ENCODE measurements around the gene TFAP2A.

Gene TFAP2A

DNA sequence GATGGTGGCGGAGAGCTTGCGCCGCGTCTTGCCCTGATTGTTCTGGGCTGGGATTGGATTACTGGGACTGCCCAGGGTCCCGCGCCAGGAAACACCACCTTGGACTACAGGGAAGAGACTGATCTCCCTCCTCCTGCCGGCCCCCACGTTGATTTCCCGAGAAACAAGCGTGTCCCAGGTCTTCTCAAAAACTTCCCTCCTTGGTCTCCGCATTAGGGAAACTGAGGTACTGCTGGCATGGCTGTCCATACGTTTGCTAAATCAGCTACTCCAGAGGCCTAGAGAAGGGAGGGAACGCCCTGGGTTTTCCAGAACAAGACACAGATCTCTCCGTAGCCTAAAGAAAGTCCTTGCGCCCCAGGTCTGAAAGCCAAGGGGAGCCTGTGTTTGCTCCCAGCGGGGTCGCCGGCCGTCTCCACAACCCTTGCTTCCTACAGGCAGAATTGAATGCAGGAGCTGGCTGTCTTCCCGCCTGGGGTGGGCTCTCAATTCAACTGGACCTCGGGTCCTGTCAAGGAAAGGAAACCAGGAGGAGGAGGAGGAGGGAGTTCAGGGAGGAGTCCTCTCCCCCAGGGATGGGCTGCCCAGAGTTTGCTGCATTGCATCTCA lies 29.2 kb downstream of the TFAP2A start:
- TF ChIP-seq, protein P1, sequence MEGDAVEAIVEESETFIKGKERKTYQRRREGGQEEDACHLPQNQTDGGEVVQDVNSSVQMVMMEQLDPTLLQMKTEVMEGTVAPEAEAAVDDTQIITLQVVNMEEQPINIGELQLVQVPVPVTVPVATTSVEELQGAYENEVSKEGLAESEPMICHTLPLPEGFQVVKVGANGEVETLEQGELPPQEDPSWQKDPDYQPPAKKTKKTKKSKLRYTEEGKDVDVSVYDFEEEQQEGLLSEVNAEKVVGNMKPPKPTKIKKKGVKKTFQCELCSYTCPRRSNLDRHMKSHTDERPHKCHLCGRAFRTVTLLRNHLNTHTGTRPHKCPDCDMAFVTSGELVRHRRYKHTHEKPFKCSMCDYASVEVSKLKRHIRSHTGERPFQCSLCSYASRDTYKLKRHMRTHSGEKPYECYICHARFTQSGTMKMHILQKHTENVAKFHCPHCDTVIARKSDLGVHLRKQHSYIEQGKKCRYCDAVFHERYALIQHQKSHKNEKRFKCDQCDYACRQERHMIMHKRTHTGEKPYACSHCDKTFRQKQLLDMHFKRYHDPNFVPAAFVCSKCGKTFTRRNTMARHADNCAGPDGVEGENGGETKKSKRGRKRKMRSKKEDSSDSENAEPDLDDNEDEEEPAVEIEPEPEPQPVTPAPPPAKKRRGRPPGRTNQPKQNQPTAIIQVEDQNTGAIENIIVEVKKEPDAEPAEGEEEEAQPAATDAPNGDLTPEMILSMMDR (IDR thresholded peaks at IDR 0.05; ENCODE audit: low read depth, low read length): no peak
- DNase-seq (ENCODE audit: extremely low read depth, low read depth): no peak

DNA sequence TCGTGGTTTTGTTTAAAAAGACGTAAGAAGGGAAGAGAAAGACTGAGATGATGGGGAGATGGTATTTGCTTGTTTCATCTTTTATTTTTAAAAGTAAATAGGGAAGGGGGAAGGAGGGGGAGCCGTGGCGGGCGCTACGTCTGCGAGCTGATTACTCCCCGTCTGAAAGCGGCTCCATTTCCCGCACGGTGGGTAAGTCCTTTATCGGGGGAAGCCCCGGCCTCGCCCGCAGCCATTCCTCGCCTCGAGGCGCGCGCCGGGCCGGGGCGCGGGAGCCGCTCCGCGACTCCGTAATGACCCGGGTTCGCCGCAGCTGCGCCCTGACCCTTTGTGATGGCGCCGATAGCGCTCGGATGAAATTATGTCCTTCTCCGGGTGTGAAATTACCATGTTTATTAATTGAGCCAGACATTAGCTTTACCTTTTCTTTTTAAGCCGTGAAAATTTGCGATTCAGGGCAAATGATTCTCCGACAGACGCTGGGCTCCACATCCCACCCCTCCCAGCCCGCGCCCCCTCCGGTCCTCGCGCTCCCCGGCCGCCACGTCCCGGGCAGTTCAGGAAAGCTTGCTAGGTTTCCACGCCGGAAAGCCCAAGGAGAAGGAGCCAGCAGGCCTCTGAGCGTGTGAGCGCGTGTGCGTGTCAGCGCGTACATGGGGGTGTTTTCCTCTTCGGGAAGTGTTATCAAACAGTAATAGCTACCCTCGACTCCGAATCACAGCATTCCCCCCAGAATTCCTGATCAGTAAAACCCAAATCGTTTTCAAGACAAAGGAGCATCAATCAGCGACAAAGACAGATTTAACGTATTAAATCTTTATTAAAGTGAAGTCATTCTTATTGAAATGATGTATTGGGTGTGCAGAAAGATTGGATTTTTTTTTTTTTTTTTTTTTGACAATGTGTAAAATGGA lies 30.0 kb downstream of the TFAP2A start:
- no peak for DNase-seq (ENCODE audit: extremely low read depth, low read depth)
- TF ChIP-seq, protein P1 (IDR thresholded peaks at IDR 0.05; ENCODE audit: low read depth, low read length): no peak

DNA sequence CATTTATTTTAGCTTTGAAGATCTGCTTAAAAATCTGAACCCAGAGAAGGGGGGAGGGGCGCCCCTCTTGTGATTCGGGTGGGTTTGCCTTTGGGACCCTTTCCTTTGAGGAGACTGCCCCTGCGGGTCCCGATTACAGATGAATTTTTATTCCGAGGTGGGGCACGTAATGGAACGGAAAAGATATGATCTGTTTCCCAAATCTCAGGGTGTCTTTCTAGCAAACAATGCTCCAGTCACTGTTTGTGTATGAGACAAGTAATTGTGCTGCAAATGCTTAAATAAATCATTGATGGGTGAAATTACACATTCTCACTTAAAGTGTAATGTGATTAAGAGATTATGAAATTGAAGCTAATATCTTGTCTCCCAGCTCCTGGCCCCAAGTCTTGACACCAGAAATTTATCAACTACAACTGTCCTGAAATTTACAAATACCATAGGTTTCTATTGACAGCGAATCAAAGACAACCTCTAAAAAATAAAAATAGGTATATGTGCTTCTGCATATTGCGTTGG lies 30.7 kb downstream of the TFAP2A start:
- TF ChIP-seq, protein P1 (IDR thresholded peaks at IDR 0.05; ENCODE audit: low read depth, low read length): no peak
- no peak for DNase-seq (ENCODE audit: extremely low read depth, low read depth)

DNA sequence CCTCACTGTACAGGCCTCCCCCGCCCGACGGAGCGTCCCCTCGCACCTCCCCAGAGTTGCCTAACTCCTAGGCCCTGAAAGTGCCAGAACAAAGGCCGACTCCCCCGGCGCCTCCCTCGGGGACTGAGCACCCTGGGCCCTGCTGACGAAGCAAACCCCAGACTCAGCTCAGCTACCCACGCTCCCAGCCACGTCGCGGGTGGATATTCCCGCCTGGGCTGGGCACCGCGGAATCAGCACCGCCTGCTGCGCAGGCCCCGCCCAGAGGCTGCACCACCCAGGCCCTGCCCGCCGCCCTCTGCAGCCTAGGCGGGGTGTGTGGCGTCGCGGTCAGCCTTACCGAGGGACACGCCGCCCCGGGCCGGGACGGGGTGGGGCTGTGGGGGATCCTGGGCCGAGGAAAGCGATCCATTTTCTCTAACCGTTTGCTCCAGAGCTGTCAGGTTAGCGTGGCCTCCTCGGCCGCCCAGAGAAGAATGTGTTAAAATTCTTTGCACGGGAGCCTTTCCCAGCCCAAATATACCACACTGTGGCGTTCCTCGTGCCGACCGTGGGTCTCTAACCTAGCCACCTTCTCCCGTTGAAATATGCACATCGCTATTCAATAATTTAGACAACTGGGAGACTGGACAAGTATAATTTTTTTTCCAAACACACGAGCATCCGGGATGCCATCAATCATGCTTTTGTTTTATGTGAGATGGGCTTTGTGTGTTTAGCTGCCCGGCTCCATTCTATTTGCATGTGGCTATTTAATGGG lies 31.4 kb downstream of the TFAP2A start:
- no peak for DNase-seq (ENCODE audit: extremely low read depth, low read depth)
- TF ChIP-seq, protein P1 (IDR thresholded peaks at IDR 0.05; ENCODE audit: low read depth, low read length): no peak

DNA sequence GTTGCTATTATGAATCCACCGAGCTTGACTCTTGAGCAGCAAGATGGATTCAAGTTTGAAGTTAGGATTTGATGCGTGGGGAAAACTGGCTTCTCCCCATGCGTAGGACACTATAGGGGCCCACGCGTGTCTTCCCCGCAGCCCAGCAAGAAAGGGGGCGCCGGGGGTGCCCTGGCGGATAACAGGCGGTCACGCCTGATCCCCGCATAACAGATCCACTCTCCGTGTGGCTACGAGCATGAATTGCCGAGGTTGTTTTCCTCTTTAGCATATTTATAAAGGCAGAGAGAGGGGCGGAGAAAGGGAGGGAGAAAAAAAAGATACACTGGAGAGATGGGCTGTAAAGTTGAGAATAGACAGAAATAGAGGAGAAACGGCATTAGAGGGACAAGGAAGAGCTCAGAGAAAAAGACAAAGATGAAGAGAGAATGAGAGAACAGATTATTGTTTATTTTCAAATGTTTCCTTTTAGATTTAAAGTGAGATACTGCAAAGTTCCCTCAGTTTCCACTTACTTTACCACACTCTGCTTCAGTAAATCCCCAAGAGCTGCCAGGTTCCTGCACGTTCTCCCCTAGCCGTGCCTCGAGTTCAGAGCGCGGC lies 32.0 kb downstream of the TFAP2A start:
- TF ChIP-seq, protein P1 (IDR thresholded peaks at IDR 0.05; ENCODE audit: low read depth, low read length): no peak

DNA sequence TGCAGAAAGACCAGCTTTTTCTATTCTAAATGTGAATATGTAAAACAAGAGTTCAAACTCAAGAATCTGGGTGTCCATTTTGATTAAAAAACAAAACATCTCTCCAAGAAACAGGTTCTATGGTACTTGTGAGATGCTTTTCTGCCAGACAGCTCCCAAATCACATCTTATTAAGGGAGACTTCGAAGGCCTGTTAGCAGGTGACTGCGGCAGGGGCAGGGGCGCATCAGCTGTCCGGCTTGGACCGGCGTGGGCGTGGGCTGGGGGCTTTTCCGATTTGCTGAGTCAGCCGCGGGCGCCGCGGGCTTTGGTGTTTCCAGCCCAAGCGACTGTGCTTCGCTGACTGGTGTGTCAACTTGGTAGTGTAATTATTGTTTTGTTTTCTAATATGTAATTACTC lies 32.6 kb downstream of the TFAP2A start:
- DNase-seq (ENCODE audit: extremely low read depth, low read depth): no peak
- TF ChIP-seq, protein P1 (IDR thresholded peaks at IDR 0.05; ENCODE audit: low read depth, low read length): no peak

More for the DNA sequence above, 32.0 kb downstream of the TFAP2A start:
- DNase-seq (ENCODE audit: extremely low read depth, low read depth): no peak

Measured in AG09319 (cell line).